Loucy (cell line): Measurements from ENCODE around the gene DSC2.

Experiments
- CTCF ChIP-seq: fragments of 200-600 bp; sonication (generic); conservative IDR thresholded peaks from 2 replicates; pipeline ENCODE4 v1.5.1; 2014; ENCODE audit warnings: mild to moderate bottlenecking, antibody characterized with exemption, low read length
- EZH2phosphoT487 ChIP-seq: fragments of 200-600 bp; IDR thresholded peaks from 2 replicates; pipeline ENCODE4 v1.6.1; 2018; ENCODE audit warnings: antibody characterized with exemption, mild to moderate bottlenecking, moderate library complexity, borderline replicate concordance

- no peak for TF ChIP-seq CTCF
- no peak for TF ChIP-seq EZH2phosphoT487
These were observed 30.0 kb downstream of the DSC2 start for GRCh38 chr18:31072175-31072574.
